Thyroid gland (tissue), 4 donors: ENCODE data around the gene CTNS.

Experiments used
- POLR2A ChIP-seq, 2 donors: fragments of 450-650 bp; IDR thresholded peaks; one replicate each; pipeline ENCODE4 v1.6.1; 2017; ENCODE audit warnings: antibody characterized with exemption in 2 of 2, mild to moderate bottlenecking in 2 of 2, moderate library complexity in 1 of 2
- TF ChIP-seq, protein P1 (sequence below), 6 experiments: fragments of 200-600 bp in 3 of 6; fragments of 450-650 bp in 3 of 6; sonication (generic) in 3 of 6; IDR thresholded peaks; one replicate each; pipeline ENCODE4 v1.5.1; 2016 to 2019; ENCODE audit warnings: antibody characterized with exemption in 6 of 6, mild to moderate bottlenecking in 2 of 6, inconsistent platforms in 1 of 6, moderate library complexity in 1 of 6

DNA sequence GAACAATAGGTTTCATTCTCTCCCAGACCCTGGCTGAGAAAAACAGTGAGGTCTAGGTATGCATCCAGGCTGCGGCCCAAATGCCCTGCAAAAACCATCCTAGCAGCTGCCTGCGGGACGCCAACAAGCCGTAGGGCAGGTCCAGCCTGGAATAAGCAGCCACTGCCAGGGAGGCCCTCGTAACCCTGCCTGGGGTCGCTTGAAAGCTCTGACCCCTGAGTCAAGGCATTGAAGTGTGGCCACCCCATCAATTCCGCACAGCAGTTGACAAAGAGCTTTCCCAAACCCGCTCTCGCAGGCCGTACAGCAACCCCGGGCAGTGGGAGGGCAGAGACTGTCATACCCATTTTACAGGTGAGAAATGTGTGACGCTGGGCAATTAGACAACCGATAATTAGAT, 38.5 kb upstream of the CTNS start:
- TF ChIP-seq, protein P1, sequence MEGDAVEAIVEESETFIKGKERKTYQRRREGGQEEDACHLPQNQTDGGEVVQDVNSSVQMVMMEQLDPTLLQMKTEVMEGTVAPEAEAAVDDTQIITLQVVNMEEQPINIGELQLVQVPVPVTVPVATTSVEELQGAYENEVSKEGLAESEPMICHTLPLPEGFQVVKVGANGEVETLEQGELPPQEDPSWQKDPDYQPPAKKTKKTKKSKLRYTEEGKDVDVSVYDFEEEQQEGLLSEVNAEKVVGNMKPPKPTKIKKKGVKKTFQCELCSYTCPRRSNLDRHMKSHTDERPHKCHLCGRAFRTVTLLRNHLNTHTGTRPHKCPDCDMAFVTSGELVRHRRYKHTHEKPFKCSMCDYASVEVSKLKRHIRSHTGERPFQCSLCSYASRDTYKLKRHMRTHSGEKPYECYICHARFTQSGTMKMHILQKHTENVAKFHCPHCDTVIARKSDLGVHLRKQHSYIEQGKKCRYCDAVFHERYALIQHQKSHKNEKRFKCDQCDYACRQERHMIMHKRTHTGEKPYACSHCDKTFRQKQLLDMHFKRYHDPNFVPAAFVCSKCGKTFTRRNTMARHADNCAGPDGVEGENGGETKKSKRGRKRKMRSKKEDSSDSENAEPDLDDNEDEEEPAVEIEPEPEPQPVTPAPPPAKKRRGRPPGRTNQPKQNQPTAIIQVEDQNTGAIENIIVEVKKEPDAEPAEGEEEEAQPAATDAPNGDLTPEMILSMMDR (IDR thresholded peaks at IDR 0.05): no peak
- TF ChIP-seq POLR2A (IDR thresholded peaks at IDR 0.05): no peak
